ENCODE data around the gene CFAP251. TPM values are rescaled to one million over a fixed set of nuclear protein-coding genes. Genes with fewer than 3 reads are reported as not detected.
A peak's percentile ranks its signal among the peaks of the same experiment; 100 is the strongest.

The CFAP251 gene
- total RNA-seq, 1 experiment from 2014 or later, result 0.81 TPM

DNA sequence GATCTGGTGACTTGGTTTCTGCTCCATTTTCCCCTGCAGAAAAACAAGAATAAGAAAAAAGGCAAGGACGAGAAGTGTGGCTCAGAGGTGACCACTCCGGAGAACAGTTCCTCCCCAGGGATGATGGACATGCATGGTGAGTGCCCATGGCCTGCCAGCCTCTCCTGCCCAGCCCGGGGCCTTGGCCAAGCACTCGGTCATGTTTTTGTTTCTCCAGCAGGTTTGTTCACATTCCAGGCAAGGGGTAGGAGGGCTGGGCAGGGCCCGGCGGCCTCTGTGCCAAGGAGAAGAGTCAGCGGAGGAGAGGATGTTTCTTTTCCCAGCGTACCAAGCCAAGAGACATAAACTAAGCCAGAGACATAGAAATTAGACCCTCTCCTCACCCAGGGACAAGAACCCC is 116.9 kb downstream of the CFAP251 start:
- Histone ChIP-seq H2AFZ (ENCODE audit: low read length) (no peak overlapping the region), H3K9ac (ENCODE audit: extremely low read depth, insufficient read length, low read length) (no peak overlapping the region), H3K79me1 (ENCODE audit: insufficient read depth, low read depth, low read length, poor library complexity, severe bottlenecking) (no peaks in the 10 kb centered on the region), H2BK5ac (ENCODE audit: insufficient read length, low read length) (no peak overlapping the region), H2BK20ac (ENCODE audit: low read depth, low read length, poor library complexity, severe bottlenecking) (no peak overlapping the region), H3K56ac (ENCODE audit: insufficient read length, low read depth, low read length) (no peak overlapping the region), H2BK12ac (ENCODE audit: insufficient read length, low read depth, low read length) (no peak overlapping the region), H3K79me2 (ENCODE audit: insufficient read depth, low read length) (no peaks in the 10 kb centered on the region), H3K14ac (ENCODE audit: insufficient read depth, low read length) (no peak overlapping the region), H4K8ac (replicated peaks; ENCODE audit: insufficient read length, low read depth, low read length) (no peak overlapping the region), H4K20me1 (ENCODE audit: control insufficient read depth, insufficient read depth, insufficient read length) (peaks cover 3% of the 10 kb centered on the region), H3K27me3 (ENCODE audit: insufficient read depth, low read length) (no peaks in the 10 kb centered on the region), H3T11ph (ENCODE audit: low read length) (no peak overlapping the region), H3K27ac (ENCODE audit: insufficient read length, low read depth, low read length) (no peak overlapping the region), H3K4me2 (ENCODE audit: insufficient read depth, insufficient read length, low read length) (no peak overlapping the region), H3K23ac (ENCODE audit: insufficient read length, low read depth, low read length) (no peak overlapping the region), H3K23me2 (ENCODE audit: insufficient read length, low read depth, low read length, poor library complexity, severe bottlenecking) (no peaks in the 10 kb centered on the region), H2BK15ac (ENCODE audit: low read depth, low read length) (no peak overlapping the region), H3K4ac (ENCODE audit: low read depth, low read length) (no peak overlapping the region), H3K9me3 (ENCODE audit: control insufficient read depth, low read depth, low read length) (no peaks in the 10 kb centered on the region), H3K18ac (ENCODE audit: insufficient read length, low read depth, low read length) (no peak overlapping the region), H4K91ac (ENCODE audit: insufficient read length, low read depth, low read length) (no peak overlapping the region), H4K5ac (ENCODE audit: insufficient read length, low read depth, low read length) (no peak overlapping the region), H3K4me1 (ENCODE audit: insufficient read depth, low read length) (no peaks in the 10 kb centered on the region), H2BK120ac (ENCODE audit: low read depth, low read length, poor library complexity, severe bottlenecking) (no peak overlapping the region), H2AK5ac (ENCODE audit: insufficient read length, low read length) (no peak overlapping the region)
- Mint-ChIP-seq H3K4me3 (no peak overlapping the region), H3K4me1 (peaks cover 2 to 5% of the 10 kb centered on the region in 2 experiments; a peak in 3 of 4 replicates), H3K9me3 (no peaks in the 10 kb centered on the region), H3K27ac (peak overlapping the region in 1 of 3 experiments; percentile 30; a peak in 2 of 7 replicates), H3K27me3 (ENCODE audit: low read depth) (no peaks in the 10 kb centered on the region), H3K36me3 (ENCODE audit: insufficient read depth in 1 of 3, low read depth in 3 of 3) (peaks cover 20 to 38% (median 33%) of the 10 kb centered on the region in 3 experiments; a peak in 6 of 7 replicates)
- DNase-seq, result no peak
- TF ChIP-seq, protein P1, sequence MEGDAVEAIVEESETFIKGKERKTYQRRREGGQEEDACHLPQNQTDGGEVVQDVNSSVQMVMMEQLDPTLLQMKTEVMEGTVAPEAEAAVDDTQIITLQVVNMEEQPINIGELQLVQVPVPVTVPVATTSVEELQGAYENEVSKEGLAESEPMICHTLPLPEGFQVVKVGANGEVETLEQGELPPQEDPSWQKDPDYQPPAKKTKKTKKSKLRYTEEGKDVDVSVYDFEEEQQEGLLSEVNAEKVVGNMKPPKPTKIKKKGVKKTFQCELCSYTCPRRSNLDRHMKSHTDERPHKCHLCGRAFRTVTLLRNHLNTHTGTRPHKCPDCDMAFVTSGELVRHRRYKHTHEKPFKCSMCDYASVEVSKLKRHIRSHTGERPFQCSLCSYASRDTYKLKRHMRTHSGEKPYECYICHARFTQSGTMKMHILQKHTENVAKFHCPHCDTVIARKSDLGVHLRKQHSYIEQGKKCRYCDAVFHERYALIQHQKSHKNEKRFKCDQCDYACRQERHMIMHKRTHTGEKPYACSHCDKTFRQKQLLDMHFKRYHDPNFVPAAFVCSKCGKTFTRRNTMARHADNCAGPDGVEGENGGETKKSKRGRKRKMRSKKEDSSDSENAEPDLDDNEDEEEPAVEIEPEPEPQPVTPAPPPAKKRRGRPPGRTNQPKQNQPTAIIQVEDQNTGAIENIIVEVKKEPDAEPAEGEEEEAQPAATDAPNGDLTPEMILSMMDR (conservative IDR thresholded peaks at IDR 0.05), result no peak
- no CpG with 5 or more reads among the region's 8 CpGs for WGBS (ENCODE audit: extremely low coverage, insufficient read length, low lambda C conversion rate)

Data from H9 (cell line).